ENCODE measurements around the gene TRHDE.
"Not testable (repeated sequence)": the region's sequence is repeated elsewhere in the genome, so short reads cannot be mapped to it uniquely, and the experiment has no call there.

The TRHDE gene

GRCh38 chr12:72673853-72674252 lies 401.7 kb downstream of the TRHDE start:
- FAIRE-seq, result no peak

GRCh38 chr12:72676556-72676955 lies 404.4 kb downstream of the TRHDE start:
- no peak for FAIRE-seq

GRCh38 chr12:72677139-72677538 lies 405.0 kb downstream of the TRHDE start:
- no peak for FAIRE-seq

- FAIRE-seq, result no peak
Observed at GRCh38 chr12:72677846-72678245, 405.7 kb downstream of the TRHDE start.

DNA sequence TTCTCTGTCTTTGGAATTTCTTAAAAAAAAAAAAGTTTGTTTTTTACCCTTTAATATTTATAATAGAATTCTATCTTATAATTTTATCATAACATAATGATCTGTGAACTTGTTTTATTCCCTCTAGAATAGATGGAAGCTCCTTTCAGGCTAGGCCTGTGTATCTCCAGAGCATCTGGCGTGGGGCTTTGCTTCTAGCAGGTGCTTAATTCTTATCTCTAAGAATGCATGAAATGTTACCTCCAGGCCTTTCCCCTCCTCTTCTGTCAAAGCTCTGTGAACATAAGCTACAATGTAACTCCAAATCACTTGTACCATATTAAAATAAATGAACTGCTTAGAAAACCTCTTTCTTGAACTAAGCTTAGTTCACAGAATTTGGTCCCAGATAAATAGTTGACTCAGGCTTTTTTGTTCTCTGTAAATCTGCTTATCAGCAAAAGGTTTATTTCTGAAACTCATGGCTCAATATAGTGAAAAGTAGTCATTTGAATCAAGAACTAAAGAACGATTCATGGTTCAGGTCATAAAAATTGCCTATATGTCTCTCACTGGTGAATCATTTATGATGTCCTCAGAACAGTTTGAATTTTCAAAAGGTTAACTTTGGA lies 407.1 kb downstream of the TRHDE start:
- FAIRE-seq, result no peak

DNA sequence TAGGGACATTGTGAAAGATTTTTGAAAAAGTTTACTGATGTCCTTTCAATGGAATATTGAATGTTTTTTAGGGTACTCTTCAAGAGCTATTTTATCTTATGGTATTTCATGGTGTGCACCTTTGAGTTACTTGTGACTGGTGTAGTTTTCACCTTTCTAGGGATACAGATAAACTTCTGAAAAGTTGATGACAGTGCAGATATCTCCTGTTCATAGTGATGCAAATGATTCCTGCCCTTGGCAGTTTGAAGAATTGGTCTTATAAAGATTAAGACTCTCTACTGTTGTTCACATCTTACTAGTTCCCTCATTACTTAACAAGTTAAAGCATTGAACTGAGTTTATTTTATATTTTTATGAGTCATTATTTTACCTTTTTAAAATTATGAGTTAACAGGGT lies 408.9 kb downstream of the TRHDE start:
- no peak for FAIRE-seq

GRCh38 chr12:72684491-72684890 lies 412.3 kb downstream of the TRHDE start:
- FAIRE-seq, result no peak

GRCh38 chr12:72692338-72692737 lies 420.2 kb downstream of the TRHDE start:
- FAIRE-seq, result no peak

DNA sequence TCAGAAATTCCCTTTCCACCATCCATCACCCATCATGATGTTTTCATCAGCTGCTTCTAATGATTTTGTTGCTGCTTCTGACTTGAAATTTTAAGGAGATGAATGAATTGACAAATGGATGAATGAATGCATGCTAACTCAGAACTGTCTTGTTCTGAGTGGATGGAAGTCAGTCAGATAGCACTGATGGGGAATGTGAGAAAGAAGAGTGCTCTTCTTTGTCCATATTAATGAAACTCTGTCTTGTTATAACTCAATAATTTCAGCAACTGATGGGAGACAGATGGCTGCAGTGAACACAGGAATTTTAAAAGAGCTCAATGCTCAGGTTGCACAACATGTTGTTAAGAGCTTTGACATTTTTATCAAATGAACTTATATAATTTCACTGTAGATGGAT lies 422.0 kb downstream of the TRHDE start:
- no peak for FAIRE-seq

- FAIRE-seq, result no peak
Observed at GRCh38 chr12:72699362-72699761, 427.2 kb downstream of the TRHDE start.

DNA sequence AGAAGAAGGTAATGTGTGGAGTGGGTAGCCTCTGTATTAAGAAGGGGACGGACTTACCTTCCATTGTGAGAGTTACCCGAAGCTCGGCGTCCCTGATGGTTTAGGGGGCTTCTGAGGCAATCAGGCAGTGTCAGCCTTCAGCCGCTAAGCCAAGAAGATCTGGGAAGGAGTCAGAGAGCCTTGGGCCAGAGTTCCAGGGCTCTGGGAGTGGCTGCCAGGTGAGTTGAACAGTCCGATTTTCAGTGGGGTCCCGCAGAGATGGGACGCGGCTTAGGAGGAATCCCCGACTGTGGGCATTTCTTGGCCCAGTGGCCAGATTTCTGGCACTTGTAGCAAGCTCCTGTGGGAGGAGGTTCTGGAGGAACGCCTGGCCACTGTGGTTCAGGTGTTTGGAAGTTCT lies 439.9 kb downstream of the TRHDE start:
- not testable (repeated sequence) for FAIRE-seq

GRCh38 chr12:72716221-72716620 lies 444.1 kb downstream of the TRHDE start:
- FAIRE-seq, result no peak

DNA sequence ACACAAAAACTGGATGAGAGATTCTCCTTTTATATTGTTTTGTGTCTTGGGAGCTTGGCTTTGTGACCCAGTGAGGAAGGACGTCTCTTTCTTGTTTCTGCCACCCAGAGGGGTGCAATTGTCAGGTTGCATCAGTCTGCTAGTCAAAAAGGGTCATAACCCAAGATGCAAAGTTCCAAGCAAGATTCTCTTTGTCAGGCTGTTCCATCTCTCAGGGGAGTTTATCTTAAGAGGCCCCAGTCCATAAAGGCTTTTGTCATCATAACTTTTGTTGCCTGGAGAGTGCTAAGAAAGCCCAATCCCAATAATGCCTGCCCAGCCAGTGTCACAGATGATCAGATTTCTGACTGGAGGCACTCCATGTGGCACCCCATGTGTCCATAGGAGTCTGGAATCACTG lies 444.9 kb downstream of the TRHDE start:
- FAIRE-seq, result no peak
